Keratinocyte (primary cell): ENCODE data around the gene ARHGAP22.

Source experiments
- EZH2 ChIP-seq: IDR thresholded peaks from one replicate; pipeline ENCODE4 v1.6.1; 2012; ENCODE audit warnings: inconsistent platforms, mild to moderate bottlenecking, low read length, moderate library complexity
- TF ChIP-seq, protein P1 (sequence below), 3 experiments: IDR thresholded peaks in 1 of 3; conservative IDR thresholded peaks in 1 of 3; optimal IDR thresholded peaks in 1 of 3; 2 replicates in 2 of 3; 3 replicates in 1 of 3; pipeline versions ENCODE3 to v1.5.1; 2011; ENCODE audit warnings: low read length in 3 of 3, mild to moderate bottlenecking in 3 of 3, moderate library complexity in 2 of 3, control low read depth in 1 of 3, inconsistent platforms in 1 of 3; ENCODE audit not compliant: insufficient read depth in 2 of 3; ENCODE audit errors: extremely low read depth in 1 of 3

DNA sequence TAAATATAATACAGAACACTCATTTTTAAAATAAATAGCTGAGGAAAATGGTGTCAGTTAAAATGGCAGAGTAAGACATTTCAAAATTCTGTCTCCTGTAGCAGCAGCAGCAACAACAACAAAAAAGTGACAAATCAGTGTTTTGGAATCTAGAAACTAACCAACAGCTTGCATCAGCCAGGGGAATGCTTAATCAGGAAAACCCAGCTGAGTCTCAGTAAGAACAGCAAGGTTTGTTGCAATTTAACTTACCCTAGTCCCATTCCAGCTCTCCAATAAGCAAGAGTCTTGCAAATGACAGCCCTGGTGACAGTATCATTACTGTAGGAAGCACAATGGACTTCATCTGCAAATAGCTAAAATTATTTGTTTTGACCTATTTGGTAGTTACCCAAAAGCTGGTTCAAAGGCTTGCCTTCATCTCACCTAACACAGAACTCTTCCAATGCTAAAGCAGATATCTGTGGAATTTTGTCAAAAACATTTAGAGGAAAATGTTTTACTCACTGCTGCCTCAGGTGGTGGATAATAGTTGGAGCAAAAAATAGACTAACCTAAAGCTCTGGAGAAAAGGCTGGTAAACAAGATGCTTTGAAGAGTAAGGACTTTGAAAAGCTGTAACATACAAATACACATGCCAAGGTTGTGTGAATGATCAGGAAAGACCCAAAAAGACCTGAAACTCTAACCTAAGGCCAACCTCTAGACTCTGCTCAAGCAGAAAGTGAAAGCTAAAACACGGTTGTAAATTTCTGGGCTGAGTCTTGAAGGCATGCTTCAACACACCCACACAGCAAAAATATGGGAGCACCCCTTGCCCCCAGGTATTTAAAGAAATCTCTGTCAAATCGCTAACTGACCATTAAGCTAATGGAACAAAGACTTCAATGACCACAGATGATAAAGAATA is 9.9 kb upstream of the ARHGAP22 start:
- TF ChIP-seq, protein P1, sequence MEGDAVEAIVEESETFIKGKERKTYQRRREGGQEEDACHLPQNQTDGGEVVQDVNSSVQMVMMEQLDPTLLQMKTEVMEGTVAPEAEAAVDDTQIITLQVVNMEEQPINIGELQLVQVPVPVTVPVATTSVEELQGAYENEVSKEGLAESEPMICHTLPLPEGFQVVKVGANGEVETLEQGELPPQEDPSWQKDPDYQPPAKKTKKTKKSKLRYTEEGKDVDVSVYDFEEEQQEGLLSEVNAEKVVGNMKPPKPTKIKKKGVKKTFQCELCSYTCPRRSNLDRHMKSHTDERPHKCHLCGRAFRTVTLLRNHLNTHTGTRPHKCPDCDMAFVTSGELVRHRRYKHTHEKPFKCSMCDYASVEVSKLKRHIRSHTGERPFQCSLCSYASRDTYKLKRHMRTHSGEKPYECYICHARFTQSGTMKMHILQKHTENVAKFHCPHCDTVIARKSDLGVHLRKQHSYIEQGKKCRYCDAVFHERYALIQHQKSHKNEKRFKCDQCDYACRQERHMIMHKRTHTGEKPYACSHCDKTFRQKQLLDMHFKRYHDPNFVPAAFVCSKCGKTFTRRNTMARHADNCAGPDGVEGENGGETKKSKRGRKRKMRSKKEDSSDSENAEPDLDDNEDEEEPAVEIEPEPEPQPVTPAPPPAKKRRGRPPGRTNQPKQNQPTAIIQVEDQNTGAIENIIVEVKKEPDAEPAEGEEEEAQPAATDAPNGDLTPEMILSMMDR (optimal IDR thresholded peaks at IDR 0.05 in 1 of 3, IDR thresholded peaks at IDR 0.05 in 1 of 3, conservative IDR thresholded peaks at IDR 0.05 in 1 of 3; ENCODE audit: extremely low read depth in 1 of 3, insufficient read depth in 2 of 3, low read length in 3 of 3): peak in 2 of 3 experiments; percentile 30 to 40
- TF ChIP-seq EZH2: no peak
